ENCODE measurements around the gene TEAD2.

DNA sequence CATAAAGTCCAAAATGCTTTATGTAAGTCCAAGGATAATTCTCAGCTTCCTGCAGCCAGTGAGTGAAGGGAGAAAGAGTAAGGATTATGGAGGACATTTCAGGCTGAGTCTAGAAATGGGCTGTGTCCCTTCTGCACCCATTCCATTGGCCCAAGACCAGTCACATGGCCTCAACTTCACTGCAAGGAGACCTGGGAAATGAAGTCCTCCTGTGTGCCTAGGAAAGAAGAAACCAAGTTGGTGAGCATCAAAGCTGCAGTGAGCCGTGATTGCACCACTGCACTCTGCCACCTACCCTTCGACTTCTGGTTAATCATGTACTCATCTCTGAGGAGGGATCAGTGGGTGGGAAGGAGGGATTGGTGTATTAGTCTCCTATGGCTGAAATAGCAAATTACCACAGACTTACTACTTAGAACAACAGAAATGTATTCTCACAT, 30.6 kb downstream of the TEAD2 start:
- TF ChIP-seq CTCF (IDR thresholded peaks at IDR 0.05) (no peak), POLR2A (IDR thresholded peaks at IDR 0.05) (no peak)

All from esophagus squamous epithelium (tissue), 4 donors.